Activated naive CD4-positive, alpha-beta T cell treated with anti-CD3 and anti-CD28 coated beads, Interleukin-2, amount 10 ng/mL, durations not matched to agents 7 days and 5 days (primary cell): ENCODE measurements around the gene HEPH.
"Not testable (repeated sequence)": the region's sequence is repeated elsewhere in the genome, so short reads cannot be mapped to it uniquely, and the experiment has no call there.

Experiments used
- CTCF ChIA-PET: fragments of 350-600 bp; sonication (Branson Sonifier 250); formaldehyde crosslinking; loops from one replicate; lab custom pipeline; 2021; ENCODE audit warnings: antibody characterized with exemption; lab: Charles Lee
- DNase-seq: peaks from one replicate; pipeline ENCODE4 v3.0.0-alpha.2; 2020
- H3K27ac Mint-ChIP-seq: one replicate; pipeline ENCODE4 v1.8.0; 2021; ENCODE audit warnings: mild to moderate bottlenecking, moderate library complexity, mixed read lengths
- H3K27me3 Mint-ChIP-seq: one replicate; pipeline ENCODE4 v1.8.0; 2021; ENCODE audit warnings: mild to moderate bottlenecking, mixed read lengths
- H3K36me3 Mint-ChIP-seq: one replicate; pipeline ENCODE4 v1.8.0; 2021; ENCODE audit warnings: mixed read lengths
- H3K4me1 Mint-ChIP-seq: one replicate; pipeline ENCODE4 v1.8.0; 2021; ENCODE audit warnings: mixed read lengths
- H3K4me3 Mint-ChIP-seq: one replicate; pipeline ENCODE4 v1.8.0; 2021; ENCODE audit warnings: mild to moderate bottlenecking, moderate library complexity, mixed read lengths
- H3K9me3 Mint-ChIP-seq: one replicate; pipeline ENCODE4 v1.8.0; 2021; ENCODE audit warnings: mixed read lengths

The HEPH gene, protein sequence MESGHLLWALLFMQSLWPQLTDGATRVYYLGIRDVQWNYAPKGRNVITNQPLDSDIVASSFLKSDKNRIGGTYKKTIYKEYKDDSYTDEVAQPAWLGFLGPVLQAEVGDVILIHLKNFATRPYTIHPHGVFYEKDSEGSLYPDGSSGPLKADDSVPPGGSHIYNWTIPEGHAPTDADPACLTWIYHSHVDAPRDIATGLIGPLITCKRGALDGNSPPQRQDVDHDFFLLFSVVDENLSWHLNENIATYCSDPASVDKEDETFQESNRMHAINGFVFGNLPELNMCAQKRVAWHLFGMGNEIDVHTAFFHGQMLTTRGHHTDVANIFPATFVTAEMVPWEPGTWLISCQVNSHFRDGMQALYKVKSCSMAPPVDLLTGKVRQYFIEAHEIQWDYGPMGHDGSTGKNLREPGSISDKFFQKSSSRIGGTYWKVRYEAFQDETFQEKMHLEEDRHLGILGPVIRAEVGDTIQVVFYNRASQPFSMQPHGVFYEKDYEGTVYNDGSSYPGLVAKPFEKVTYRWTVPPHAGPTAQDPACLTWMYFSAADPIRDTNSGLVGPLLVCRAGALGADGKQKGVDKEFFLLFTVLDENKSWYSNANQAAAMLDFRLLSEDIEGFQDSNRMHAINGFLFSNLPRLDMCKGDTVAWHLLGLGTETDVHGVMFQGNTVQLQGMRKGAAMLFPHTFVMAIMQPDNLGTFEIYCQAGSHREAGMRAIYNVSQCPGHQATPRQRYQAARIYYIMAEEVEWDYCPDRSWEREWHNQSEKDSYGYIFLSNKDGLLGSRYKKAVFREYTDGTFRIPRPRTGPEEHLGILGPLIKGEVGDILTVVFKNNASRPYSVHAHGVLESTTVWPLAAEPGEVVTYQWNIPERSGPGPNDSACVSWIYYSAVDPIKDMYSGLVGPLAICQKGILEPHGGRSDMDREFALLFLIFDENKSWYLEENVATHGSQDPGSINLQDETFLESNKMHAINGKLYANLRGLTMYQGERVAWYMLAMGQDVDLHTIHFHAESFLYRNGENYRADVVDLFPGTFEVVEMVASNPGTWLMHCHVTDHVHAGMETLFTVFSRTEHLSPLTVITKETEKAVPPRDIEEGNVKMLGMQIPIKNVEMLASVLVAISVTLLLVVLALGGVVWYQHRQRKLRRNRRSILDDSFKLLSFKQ

DNA sequence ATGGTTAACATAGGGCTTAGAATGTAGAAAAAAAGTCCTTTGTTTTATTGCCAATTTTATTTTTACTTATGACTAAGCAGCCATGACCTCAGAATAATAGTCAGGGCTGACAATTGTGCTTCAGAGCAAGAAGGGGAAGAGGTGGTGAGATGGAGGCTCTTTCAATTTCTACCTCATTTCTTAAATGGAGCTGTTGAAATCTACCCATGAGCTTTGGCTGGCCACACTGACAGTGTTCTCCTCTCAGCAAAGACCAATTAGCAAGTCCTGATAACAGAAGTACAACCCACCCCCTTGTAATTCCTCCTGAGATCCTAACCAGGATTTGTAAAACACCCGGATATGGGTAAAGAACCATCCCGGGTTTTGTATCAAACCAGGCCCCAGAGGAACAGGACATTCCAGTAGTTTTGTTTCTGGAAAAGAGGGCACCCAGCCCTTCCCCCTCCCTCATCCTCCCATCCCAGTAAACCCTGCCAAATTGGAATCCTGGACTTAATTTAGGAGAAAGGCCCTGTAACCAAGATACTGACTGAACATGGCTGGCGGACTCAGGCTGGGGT lies at the start of gene HEPH:
TSS of gene HEPH (plus strand) at position 399 of the 563 bp plus-strand sequence. CDS start 6,324 bp downstream, outside the sequence.
- CTCF ChIA-PET, result no interaction called here
- Mint-ChIP-seq H3K27me3 (no peaks in the 10 kb centered on the region), H3K4me1 (no peaks in the 10 kb centered on the region), H3K36me3 (no peaks in the 10 kb centered on the region), H3K9me3 (no peaks in the 10 kb centered on the region), H3K27ac (no peak within 1 kb of the TSS), H3K4me3 (no peak within 1 kb of the TSS)
- no peak for DNase-seq

DNA sequence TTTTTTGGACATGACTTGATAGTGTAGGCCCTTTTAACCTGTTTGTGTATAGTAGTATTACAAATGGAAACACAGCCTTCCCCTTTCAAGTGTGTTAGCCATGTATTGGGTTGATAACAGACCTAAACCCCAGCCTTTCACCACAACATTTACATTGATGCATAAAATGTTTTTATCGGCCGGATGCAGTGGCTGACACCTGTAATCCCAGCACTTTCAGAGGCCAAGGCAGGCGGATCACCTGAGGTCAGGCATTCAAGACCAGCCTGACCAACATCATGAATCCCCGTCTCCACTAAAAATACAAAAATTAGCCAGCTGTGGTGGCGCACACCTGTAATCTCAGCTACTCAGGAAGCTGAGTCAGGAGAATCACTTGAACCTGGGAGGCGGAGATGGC lies 45.3 kb upstream of the HEPH start:
- DNase-seq, CTCF ChIA-PET, H3K36me3 Mint-ChIP-seq, H3K4me3 Mint-ChIP-seq, H3K27ac Mint-ChIP-seq, H3K27me3 Mint-ChIP-seq, H3K4me1 Mint-ChIP-seq, H3K9me3 Mint-ChIP-seq: not testable (repeated sequence)

DNA sequence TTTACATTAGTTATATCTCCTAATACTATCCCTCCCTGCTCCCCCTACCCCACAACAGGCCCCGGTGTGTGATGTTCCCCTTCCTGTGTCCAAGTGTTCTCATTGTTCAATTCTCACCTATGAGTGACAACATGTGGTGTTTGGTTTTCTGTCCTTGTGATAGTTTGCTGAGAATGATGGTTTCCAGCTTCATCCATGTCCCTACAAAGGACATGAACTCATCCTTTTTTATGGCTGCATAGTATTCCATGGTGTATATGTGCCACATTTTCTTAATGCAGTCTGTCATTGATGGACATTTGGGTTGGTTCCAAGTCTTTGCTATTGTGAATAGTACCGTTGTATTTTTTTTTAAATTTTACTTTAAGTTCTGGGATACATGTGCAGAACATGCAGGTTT lies 42.7 kb upstream of the HEPH start:
- H3K36me3 Mint-ChIP-seq, DNase-seq, H3K27ac Mint-ChIP-seq, H3K27me3 Mint-ChIP-seq, H3K4me3 Mint-ChIP-seq, H3K4me1 Mint-ChIP-seq, CTCF ChIA-PET: not testable (repeated sequence)
- H3K9me3 Mint-ChIP-seq, result peaks cover 10% of the 10 kb centered on the region

DNA sequence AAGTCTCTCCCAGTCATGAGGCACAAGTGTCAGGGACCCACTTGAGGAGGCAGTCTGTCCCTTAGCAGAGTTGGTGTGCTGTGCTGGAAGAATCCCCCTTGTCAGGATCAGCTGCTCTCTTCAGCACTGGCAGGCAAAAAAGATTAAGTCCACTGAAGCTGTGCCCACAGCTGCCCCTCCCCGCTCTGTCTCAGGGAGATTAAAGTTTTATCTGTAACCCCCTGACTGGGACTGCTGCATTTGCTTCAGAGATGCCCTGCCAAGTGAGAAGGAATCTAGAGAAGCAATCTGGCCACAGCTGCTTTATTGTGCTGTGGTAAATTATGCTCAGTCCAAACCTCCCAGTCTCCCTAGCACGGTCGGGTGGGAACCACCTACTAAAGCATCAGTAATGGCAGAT lies 37.4 kb upstream of the HEPH start:
- no peak for DNase-seq
- H3K4me1 Mint-ChIP-seq, result no peaks in the 10 kb centered on the region
- no peak overlapping the region for H3K4me3 Mint-ChIP-seq
- CTCF ChIA-PET, result no interaction called here
- no peaks in the 10 kb centered on the region for H3K36me3 Mint-ChIP-seq
- H3K27me3 Mint-ChIP-seq, result no peaks in the 10 kb centered on the region
- peaks cover 10% of the 10 kb centered on the region for H3K9me3 Mint-ChIP-seq
- H3K27ac Mint-ChIP-seq, result no peak overlapping the region

DNA sequence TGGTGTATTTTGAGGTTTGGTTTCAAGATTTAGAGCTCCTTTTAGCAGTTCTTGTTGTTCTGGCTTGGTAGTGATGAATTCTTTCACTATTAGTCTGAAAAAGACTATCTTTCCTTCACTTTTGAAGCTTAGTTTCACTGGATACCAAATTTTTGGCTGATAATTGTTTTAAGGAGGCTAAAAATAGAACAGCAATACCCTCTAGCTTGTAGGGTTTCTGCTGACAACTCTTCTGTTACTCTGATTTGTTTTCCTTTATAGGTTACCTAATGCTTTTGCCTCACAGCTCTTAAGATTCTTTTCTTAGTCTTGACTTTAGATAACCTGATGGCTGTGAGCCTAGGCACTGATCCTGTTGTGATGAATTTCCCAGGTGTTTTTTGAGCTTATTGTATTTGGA lies 33.6 kb upstream of the HEPH start:
- Mint-ChIP-seq H3K4me3 (no peak overlapping the region), H3K36me3 (no peaks in the 10 kb centered on the region), H3K4me1 (no peaks in the 10 kb centered on the region), H3K9me3 (no peaks in the 10 kb centered on the region), H3K27me3 (no peaks in the 10 kb centered on the region), H3K27ac (no peak overlapping the region)
- CTCF ChIA-PET, result no interaction called here
- no peak for DNase-seq

DNA sequence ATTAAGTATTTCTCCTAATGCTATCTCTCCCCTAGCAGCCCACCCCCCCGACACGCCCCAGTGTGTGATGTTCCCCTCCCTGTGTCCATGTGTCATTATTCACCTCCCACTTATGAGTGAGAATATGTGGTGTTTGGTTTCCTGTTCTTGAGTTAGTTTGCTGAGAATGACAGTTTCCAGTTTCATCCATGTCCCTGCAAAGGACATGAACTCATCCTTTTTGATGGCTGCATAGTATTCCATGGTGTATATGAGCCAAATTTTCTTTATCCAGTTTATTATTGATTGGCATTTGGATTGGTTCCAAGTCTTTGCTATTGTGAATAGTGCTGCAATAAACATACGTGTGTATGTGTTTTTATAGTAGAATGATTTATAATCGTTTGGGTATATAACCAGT lies 28.8 kb upstream of the HEPH start:
- H3K27me3 Mint-ChIP-seq, H3K27ac Mint-ChIP-seq, H3K36me3 Mint-ChIP-seq, H3K4me3 Mint-ChIP-seq, H3K4me1 Mint-ChIP-seq, CTCF ChIA-PET, DNase-seq, H3K9me3 Mint-ChIP-seq: not testable (repeated sequence)

DNA sequence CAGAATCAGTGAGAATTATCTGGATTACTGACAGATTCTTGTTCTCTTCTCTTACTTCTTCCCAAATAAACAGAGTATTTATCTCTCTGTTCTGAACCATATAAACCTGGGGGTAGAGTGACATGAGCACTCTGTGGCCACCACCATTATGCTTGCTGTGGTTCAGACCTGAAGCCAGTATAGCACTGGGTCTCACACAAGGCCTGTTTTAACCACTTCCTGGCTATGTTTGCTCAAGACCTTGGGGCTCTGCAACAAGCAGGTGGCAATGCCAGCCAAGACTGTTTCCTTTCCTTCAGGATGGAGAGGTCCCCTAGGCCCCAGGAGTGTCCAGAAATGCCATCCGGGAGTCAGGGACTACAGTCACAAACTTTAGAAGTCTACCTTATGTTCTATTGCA lies 21.7 kb upstream of the HEPH start:
- no peak for DNase-seq
- no peak overlapping the region for H3K27ac Mint-ChIP-seq
- H3K27me3 Mint-ChIP-seq, result no peaks in the 10 kb centered on the region
- peaks cover 4% of the 10 kb centered on the region for H3K4me1 Mint-ChIP-seq
- no peak overlapping the region for H3K4me3 Mint-ChIP-seq
- no peaks in the 10 kb centered on the region for H3K9me3 Mint-ChIP-seq
- CTCF ChIA-PET, result no interaction called here
- no peaks in the 10 kb centered on the region for H3K36me3 Mint-ChIP-seq

DNA sequence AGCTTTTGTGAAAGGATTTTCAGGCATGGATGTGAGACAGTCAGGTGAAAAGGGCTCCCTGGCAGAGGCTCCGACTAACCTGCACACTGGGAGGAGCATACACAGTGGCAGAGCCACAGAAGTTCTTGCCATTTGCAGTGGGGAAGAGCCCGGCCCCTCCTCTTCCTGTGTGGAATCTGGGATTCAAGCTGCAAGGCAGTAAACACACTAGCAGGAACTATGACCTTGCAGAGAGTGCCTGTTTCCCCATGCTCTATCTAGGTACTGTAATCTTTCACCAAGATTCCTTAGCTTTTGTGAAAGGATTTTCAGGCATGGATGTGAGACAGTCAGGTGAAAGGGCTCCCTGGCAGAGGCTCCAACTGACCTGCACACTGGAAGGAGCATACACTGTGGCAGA lies 19.8 kb upstream of the HEPH start:
- no peaks in the 10 kb centered on the region for H3K27me3 Mint-ChIP-seq
- DNase-seq, result no peak
- H3K36me3 Mint-ChIP-seq, result no peaks in the 10 kb centered on the region
- no peak overlapping the region for H3K27ac Mint-ChIP-seq
- H3K4me3 Mint-ChIP-seq, result no peak overlapping the region
- CTCF ChIA-PET, result no interaction called here
- peaks cover 4% of the 10 kb centered on the region for H3K4me1 Mint-ChIP-seq
- H3K9me3 Mint-ChIP-seq, result no peaks in the 10 kb centered on the region

DNA sequence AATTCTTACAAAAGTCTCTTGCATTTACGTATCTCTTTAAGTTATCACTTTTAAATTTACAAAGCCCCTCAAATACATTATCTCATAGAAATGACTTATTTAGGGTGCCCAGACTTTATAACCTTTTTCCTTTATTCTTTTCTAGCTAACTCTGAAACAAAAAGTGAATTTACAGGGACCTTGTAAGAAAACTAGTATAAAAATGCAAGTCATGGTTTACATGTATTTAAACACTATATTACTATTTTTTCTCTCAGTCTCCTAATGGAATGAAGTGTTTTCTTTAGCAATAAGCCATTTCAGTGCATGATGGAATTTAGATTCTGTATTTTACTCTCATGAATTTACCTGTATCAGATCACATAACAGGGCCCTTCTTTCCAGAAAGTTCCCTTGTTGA lies 14.5 kb upstream of the HEPH start:
- Mint-ChIP-seq H3K9me3 (no peaks in the 10 kb centered on the region), H3K27ac (no peak overlapping the region), H3K27me3 (no peaks in the 10 kb centered on the region), H3K4me3 (no peak overlapping the region), H3K4me1 (no peaks in the 10 kb centered on the region), H3K36me3 (no peaks in the 10 kb centered on the region)
- no peak for DNase-seq
- CTCF ChIA-PET, result no interaction called here

DNA sequence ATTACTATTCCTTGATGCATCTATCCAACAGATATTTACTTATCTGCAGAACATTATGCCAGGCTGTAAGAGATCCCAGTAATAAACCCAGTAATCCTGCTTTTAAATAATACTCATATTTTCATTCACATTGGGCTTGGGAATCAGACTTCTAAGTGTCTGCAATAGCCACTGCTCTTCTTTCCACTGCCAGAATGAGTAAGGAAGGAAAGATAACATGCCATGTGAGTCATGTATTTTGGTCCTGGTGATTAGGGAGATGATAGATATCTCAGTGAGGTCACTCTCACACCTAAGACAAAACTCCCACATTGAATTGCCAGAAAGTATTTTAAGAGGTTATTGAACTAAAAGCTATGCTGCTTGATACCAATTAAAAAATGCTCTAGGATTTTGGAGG lies 13.9 kb upstream of the HEPH start:
- Mint-ChIP-seq H3K9me3 (no peaks in the 10 kb centered on the region), H3K27ac (no peak overlapping the region), H3K27me3 (no peaks in the 10 kb centered on the region), H3K4me3 (no peak overlapping the region), H3K4me1 (no peaks in the 10 kb centered on the region), H3K36me3 (no peaks in the 10 kb centered on the region)
- DNase-seq, result no peak
- CTCF ChIA-PET, result no interaction called here

DNA sequence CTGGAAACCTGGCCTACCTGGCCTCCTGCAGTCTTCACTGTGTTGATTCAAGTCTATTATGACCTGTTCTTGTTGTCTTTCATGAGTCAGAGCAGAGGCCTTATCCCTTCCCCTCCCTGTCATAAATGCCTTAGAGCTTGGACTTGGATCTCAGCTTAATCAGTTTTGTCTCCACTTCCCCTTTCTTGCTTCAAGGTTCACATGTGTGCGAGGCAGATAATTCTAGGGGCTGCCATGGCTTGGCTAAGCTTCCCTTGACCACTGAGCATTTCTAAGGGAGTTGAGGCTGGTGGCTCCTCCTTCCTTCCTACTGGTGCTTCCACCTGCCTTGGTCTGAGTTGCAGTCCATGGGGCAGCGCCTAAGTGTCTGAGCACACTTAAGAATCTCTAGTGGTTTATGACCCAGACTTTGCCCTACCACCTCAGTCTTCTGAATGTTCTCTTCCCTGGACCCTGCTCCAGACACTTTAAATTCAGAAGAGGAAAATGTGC lies 1.7 kb upstream of the HEPH start:
- H3K27ac Mint-ChIP-seq, result no peak overlapping the region
- no peaks in the 10 kb centered on the region for H3K36me3 Mint-ChIP-seq
- no peak for DNase-seq
- CTCF ChIA-PET, result no interaction called here
- H3K4me1 Mint-ChIP-seq, result no peaks in the 10 kb centered on the region
- no peaks in the 10 kb centered on the region for H3K9me3 Mint-ChIP-seq
- no peak overlapping the region for H3K4me3 Mint-ChIP-seq
- H3K27me3 Mint-ChIP-seq, result no peaks in the 10 kb centered on the region

DNA sequence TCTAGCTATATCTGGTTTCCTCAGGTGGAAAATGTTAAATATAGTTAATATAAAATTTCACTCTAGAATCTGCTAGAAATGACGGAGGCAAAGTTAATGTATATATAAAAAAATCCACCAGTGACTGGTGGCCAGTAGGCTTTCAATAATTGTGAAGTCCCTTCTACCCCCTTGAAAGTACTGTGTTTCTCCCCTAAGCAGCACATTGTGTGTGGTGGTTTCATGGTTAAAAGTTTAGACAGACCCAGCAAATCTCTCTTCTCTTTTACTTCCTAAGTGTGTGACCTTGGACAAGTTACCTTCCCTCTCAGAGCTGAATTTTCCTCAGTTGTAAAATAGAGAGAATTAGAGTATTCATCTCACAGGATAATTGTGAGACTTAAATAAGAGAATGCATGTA lies 600 bp upstream of the HEPH start:
- Mint-ChIP-seq H3K36me3 (no peaks in the 10 kb centered on the region), H3K4me3 (no peak overlapping the region), H3K27ac (no peak overlapping the region), H3K4me1 (no peaks in the 10 kb centered on the region), H3K9me3 (no peaks in the 10 kb centered on the region), H3K27me3 (no peaks in the 10 kb centered on the region)
- DNase-seq, result no peak
- CTCF ChIA-PET, result no interaction called here

DNA sequence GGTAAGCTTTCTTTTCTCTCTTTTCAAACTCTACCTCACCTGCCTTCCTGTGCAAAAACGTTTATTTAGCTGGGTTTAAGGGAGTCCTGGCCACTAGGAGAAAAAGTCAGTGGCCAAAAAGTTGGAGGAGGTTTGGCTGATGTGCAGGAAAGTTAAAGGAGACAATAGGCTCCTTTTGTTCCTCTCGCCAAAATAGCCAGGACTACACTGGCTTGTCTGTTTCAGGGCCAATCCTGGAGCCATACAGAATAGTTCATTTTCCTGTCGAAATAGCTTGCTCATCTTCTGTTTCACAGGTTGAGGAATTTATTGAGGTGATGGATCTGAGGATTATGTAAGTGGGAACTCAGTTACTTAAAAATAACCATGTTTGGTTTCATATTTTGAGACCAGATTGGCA lies 423 bp downstream of the HEPH start:
- H3K9me3 Mint-ChIP-seq, result no peaks in the 10 kb centered on the region
- no peak for DNase-seq
- H3K27ac Mint-ChIP-seq, result no peak overlapping the region
- no peak overlapping the region for H3K4me3 Mint-ChIP-seq
- no peaks in the 10 kb centered on the region for H3K4me1 Mint-ChIP-seq
- CTCF ChIA-PET, result no interaction called here
- H3K36me3 Mint-ChIP-seq, result no peaks in the 10 kb centered on the region
- no peaks in the 10 kb centered on the region for H3K27me3 Mint-ChIP-seq

DNA sequence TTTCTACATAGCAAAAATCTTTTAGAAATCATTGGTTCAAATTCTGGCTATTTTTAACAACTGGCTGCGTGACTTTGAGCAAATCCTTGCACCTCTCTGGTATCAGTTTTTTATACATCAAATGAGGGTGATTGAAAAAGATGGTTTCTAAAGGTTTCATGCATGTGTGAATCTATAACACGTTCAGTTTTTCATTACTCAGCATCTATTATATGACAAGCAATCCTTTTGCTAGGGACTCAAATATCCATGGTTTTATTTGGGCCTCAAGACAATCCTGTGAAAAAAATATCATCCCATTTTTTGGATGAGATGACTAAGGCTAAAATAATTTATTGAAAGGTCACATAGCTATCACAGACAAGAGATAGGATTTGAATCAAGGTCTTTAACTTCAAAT lies 884 bp downstream of the HEPH start:
- Mint-ChIP-seq H3K27ac (no peak overlapping the region), H3K27me3 (no peaks in the 10 kb centered on the region), H3K4me3 (no peak overlapping the region), H3K36me3 (no peaks in the 10 kb centered on the region), H3K4me1 (no peaks in the 10 kb centered on the region), H3K9me3 (no peaks in the 10 kb centered on the region)
- CTCF ChIA-PET, result no interaction called here
- DNase-seq, result no peak
